Gastrocnemius medialis (tissue), 4 donors: ENCODE data around the gene MEIKIN. TPM values are rescaled to one million over a fixed set of nuclear protein-coding genes. Genes with fewer than 3 reads are reported as not detected.

ENCODE experiments used
- ATAC-seq, 2 donors: fragments of 150-250 bp; one replicate each; pipeline ENCODE4 v1.9.1; 2016
- DNase-seq, 2 donors: peaks; one replicate each; pipeline ENCODE4 v3.0.0-alpha.2; 2019
- H3K27ac ChIP-seq, 4 donors: fragments of 200-600 bp; sonication (generic); 1 replicate in 1 of 4; 2 replicates in 3 of 4; pipeline ENCODE4 v1.5.1; 2016 to 2018; ENCODE audit warnings: mild to moderate bottlenecking in 2 of 4, moderate library complexity in 1 of 4
- H3K27me3 ChIP-seq, 3 donors: fragments of 200-600 bp; sonication (generic) in 2 of 3; 1 replicate in 1 of 3; 2 replicates in 2 of 3; pipeline versions ENCODE4 v1.5.1 to v1.6.0; 2016 to 2019; ENCODE audit warnings: mild to moderate bottlenecking in 1 of 3, moderate library complexity in 1 of 3
- H3K36me3 ChIP-seq, 2 donors: fragments of 200-600 bp; sonication (generic) in 1 of 2; one replicate each; pipeline ENCODE4 v1.5.1; 2017 to 2018
- H3K4me1 ChIP-seq, 2 donors: fragments of 200-600 bp; sonication (generic) in 1 of 2; one replicate each; pipeline ENCODE4 v1.5.1; 2016 to 2017; ENCODE audit warnings: mild to moderate bottlenecking in 2 of 2
- H3K4me3 ChIP-seq, 4 donors: fragments of 200-600 bp; sonication (generic) in 3 of 4; 1 replicate in 1 of 4; 2 replicates in 3 of 4; pipeline ENCODE4 v1.5.1; 2016 to 2019; ENCODE audit warnings: mild to moderate bottlenecking in 2 of 4
- H3K9me3 ChIP-seq, 3 donors: fragments of 200-600 bp; sonication (generic) in 2 of 3; 1 replicate in 1 of 3; 2 replicates in 2 of 3; pipeline ENCODE4 v1.5.1; 2016 to 2019
- CTCF ChIP-seq, 5 experiments: fragments of 450-650 bp in 3 of 5; fragments of 200-600 bp in 2 of 5; sonication (generic) in 2 of 5; IDR thresholded peaks in 4 of 5; conservative IDR thresholded peaks in 1 of 5; 1 replicate in 4 of 5; 2 replicates in 1 of 5; pipeline ENCODE4 v1.5.1; 2016 to 2019; ENCODE audit warnings: antibody characterized with exemption in 5 of 5, mild to moderate bottlenecking in 3 of 5, moderate library complexity in 3 of 5
- POLR2A ChIP-seq, 2 donors: fragments of 450-650 bp; IDR thresholded peaks; one replicate each; pipeline ENCODE4 v1.6.1; 2017; ENCODE audit warnings: antibody characterized with exemption in 2 of 2, mild to moderate bottlenecking in 2 of 2, moderate library complexity in 2 of 2
- in situ Hi-C, 4 donors: fragments of 200-750 bp; cut with MboI; loops; one replicate each; pipeline versions ENCODE4 v1.15.0 to v1.8.0; 2017; ENCODE audit warnings: low sequenced_read_pairs in 4 of 4
- intact Hi-C: fragments of 100-400 bp; cut with DNase I; formaldehyde crosslinking; loops from one replicate; pipeline ENCODE4 v1.15.1; 2023; ENCODE audit warnings: low total_unique reads
- total RNA-seq, 4 donors: library from RNA; depleted of rRNA; stranded (reverse); fragments of >200 nt; gene quantifications; one replicate each; pipeline versions ENCODE4 v1.1.0 to v1.2.3, GENCODE V29; 2016

MEIKIN gene
- total RNA-seq, 4 donors from 2014 or later, result not detected

GRCh38 chr5:131867524-131867923 is 77.9 kb downstream of the MEIKIN start:
- TF ChIP-seq CTCF (IDR thresholded peaks at IDR 0.05 in 4 of 5, conservative IDR thresholded peaks at IDR 0.05 in 1 of 5) (no peak), POLR2A (IDR thresholded peaks at IDR 0.05) (no peak)
- Histone ChIP-seq H3K27me3 (no peaks in the 10 kb centered on the region), H3K4me1 (no peaks in the 10 kb centered on the region), H3K4me3 (no peak overlapping the region), H3K36me3 (no peaks in the 10 kb centered on the region), H3K9me3 (peaks cover 0 to 3% (median 0%) of the 10 kb centered on the region in 3 donors), H3K27ac (no peak overlapping the region)
- intact Hi-C loops, result no loop called here
- ATAC-seq (no peak), DNase-seq (no peak)
- in situ Hi-C loops, result no loop called here

- no peaks in the 10 kb centered on the region for H3K4me1 ChIP-seq
- H3K9me3 ChIP-seq, result peaks cover 0 to 3% (median 0%) of the 10 kb centered on the region in 3 donors
- intact Hi-C loops, result no loop called here
- TF ChIP-seq CTCF (IDR thresholded peaks at IDR 0.05 in 4 of 5, conservative IDR thresholded peaks at IDR 0.05 in 1 of 5), result no peak
- no peak for TF ChIP-seq POLR2A (IDR thresholded peaks at IDR 0.05)
- DNase-seq (no peak), ATAC-seq (no peak)
- in situ Hi-C loops, result no loop called here
- H3K27me3 ChIP-seq, result no peaks in the 10 kb centered on the region
- H3K36me3 ChIP-seq, result no peaks in the 10 kb centered on the region
- no peak overlapping the region for H3K4me3 ChIP-seq
- no peak overlapping the region for H3K27ac ChIP-seq
Observed at GRCh38 chr5:131863700-131864099, 81.8 kb downstream of the MEIKIN start.

GRCh38 chr5:131857388-131857787 is 88.1 kb downstream of the MEIKIN start:
- Histone ChIP-seq H3K9me3 (no peaks in the 10 kb centered on the region), H3K4me3 (no peak overlapping the region), H3K27ac (no peak overlapping the region), H3K27me3 (no peaks in the 10 kb centered on the region), H3K36me3 (no peaks in the 10 kb centered on the region), H3K4me1 (no peaks in the 10 kb centered on the region)
- no peak for ATAC-seq
- in situ Hi-C loops, result no loop called here
- intact Hi-C loops, result no loop called here
- DNase-seq, result no peak
- no peak for TF ChIP-seq CTCF (IDR thresholded peaks at IDR 0.05 in 4 of 5, conservative IDR thresholded peaks at IDR 0.05 in 1 of 5)
- TF ChIP-seq POLR2A (IDR thresholded peaks at IDR 0.05), result no peak

GRCh38 chr5:131855452-131855851 is 90.0 kb downstream of the MEIKIN start:
- Histone ChIP-seq H3K36me3 (no peaks in the 10 kb centered on the region), H3K4me3 (no peak overlapping the region), H3K9me3 (no peaks in the 10 kb centered on the region), H3K27me3 (no peaks in the 10 kb centered on the region), H3K4me1 (no peaks in the 10 kb centered on the region), H3K27ac (no peak overlapping the region)
- in situ Hi-C loops, result no loop called here
- DNase-seq, result no peak
- intact Hi-C loops, result no loop called here
- no peak for ATAC-seq
- TF ChIP-seq CTCF (IDR thresholded peaks at IDR 0.05 in 4 of 5, conservative IDR thresholded peaks at IDR 0.05 in 1 of 5) (no peak), POLR2A (IDR thresholded peaks at IDR 0.05) (no peak)

GRCh38 chr5:131854134-131854533 is 91.3 kb downstream of the MEIKIN start:
- ATAC-seq, result no peak
- TF ChIP-seq POLR2A (IDR thresholded peaks at IDR 0.05) (no peak), CTCF (IDR thresholded peaks at IDR 0.05 in 4 of 5, conservative IDR thresholded peaks at IDR 0.05 in 1 of 5) (no peak)

More at GRCh38 chr5:131854134-131854533, 91.3 kb downstream of the MEIKIN start:
- intact Hi-C loops (no loop called here), in situ Hi-C loops (no loop called here)
- no peaks in the 10 kb centered on the region for H3K9me3 ChIP-seq
- H3K27ac ChIP-seq, result no peak overlapping the region
- no peak overlapping the region for H3K4me3 ChIP-seq
- DNase-seq, result no peak
- no peaks in the 10 kb centered on the region for H3K4me1 ChIP-seq
- H3K27me3 ChIP-seq, result no peaks in the 10 kb centered on the region
- no peaks in the 10 kb centered on the region for H3K36me3 ChIP-seq
